K562 (cell line): ENCODE data around the gene ORC1. TPM values are rescaled to one million over a fixed set of nuclear protein-coding genes. Genes with fewer than 3 reads are reported as not detected.

Source experiments
- BACH1 ChIP-seq: fragments of 200-800 bp; sonication (Bioruptor generic); IDR thresholded peaks from 2 replicates; pipeline ENCODE4 v1.6.1; 2016; ENCODE audit warnings: missing genetic modification characterization, missing compliant biosample characterization
- CUX1 ChIP-seq: fragments of 200-800 bp; sonication (Bioruptor generic); IDR thresholded peaks from 2 replicates; pipeline ENCODE4 v1.6.1; 2016; ENCODE audit warnings: missing genetic modification characterization, missing compliant biosample characterization
- E2F1 ChIP-seq: sonication (generic); formaldehyde crosslinking; IDR thresholded peaks from 2 replicates; pipeline ENCODE4 v1.8.1; 2023; ENCODE audit warnings: mild to moderate bottlenecking, missing genetic modification reagents, moderate library complexity
- ETV6 ChIP-seq, 3 experiments: fragments of 150-350 bp in 1 of 3; sonication (generic) in 1 of 3; formaldehyde crosslinking in 1 of 3; IDR thresholded peaks; 2 replicates each; pipeline versions ENCODE4 v1.6.1 to v1.8.0; 2014 to 2022; ENCODE audit warnings: borderline replicate concordance in 2 of 3, low read depth in 2 of 3, antibody characterized with exemption in 1 of 3, low read length in 1 of 3, mild to moderate bottlenecking in 1 of 3, missing genetic modification reagents in 1 of 3
- FOXK1 ChIP-seq: sonication (generic); formaldehyde crosslinking; IDR thresholded peaks from 2 replicates; pipeline ENCODE4 v1.8.0; 2022; ENCODE audit warnings: missing genetic modification reagents, mild to moderate bottlenecking, borderline replicate concordance
- GTF2B ChIP-seq: IDR thresholded peaks from 2 replicates; pipeline ENCODE4 v1.6.1; 2011; ENCODE audit not compliant: insufficient read length; ENCODE audit errors: extremely low read depth
- KLF16 ChIP-seq: IDR thresholded peaks from 2 replicates; pipeline ENCODE4 v1.6.1; 2016; ENCODE audit warnings: antibody characterized with exemption
- PHF8 ChIP-seq: fragments of 200-600 bp; sonication (generic); IDR thresholded peaks from 2 replicates; pipeline ENCODE4 v1.6.1; 2012; ENCODE audit warnings: mixed run types, mild to moderate bottlenecking, inconsistent platforms, low read length, moderate library complexity, borderline replicate concordance
- POLR2A ChIP-seq: fragments of 450-650 bp; conservative IDR thresholded peaks from 2 replicates; pipeline ENCODE4 v1.6.1; 2016
- POLR2AphosphoS2 ChIP-seq: IDR thresholded peaks from 2 replicates; pipeline ENCODE4 v1.6.1; 2012; ENCODE audit warnings: low read length, improper control_type of control experiment
- RBFOX2 ChIP-seq: fragments of 200-400 bp; formaldehyde crosslinking; IDR thresholded peaks from 2 replicates; pipeline ENCODE4 v1.6.1; 2017; ENCODE audit warnings: low read depth, mild to moderate bottlenecking, low read length, moderate library complexity
- SNIP1 ChIP-seq: fragments of 450-650 bp; IDR thresholded peaks from 2 replicates; pipeline ENCODE4 v1.7.1; 2017; ENCODE audit warnings: low read depth, mild to moderate bottlenecking
- ZBED1 ChIP-seq: IDR thresholded peaks from 2 replicates; pipeline ENCODE4 v1.6.1; 2014
- ZFPM2 ChIP-seq: fragments of 250-450 bp; sonication (Bioruptor Pico); IDR thresholded peaks from 2 replicates; pipeline ENCODE4 v1.5.1; 2022; ENCODE audit warnings: mild to moderate bottlenecking
- ZNF175 ChIP-seq: fragments of 200-800 bp; sonication (Bioruptor generic); IDR thresholded peaks from 2 replicates; pipeline ENCODE4 v1.6.1; 2016; ENCODE audit warnings: low read depth, mild to moderate bottlenecking, missing genetic modification characterization, missing compliant biosample characterization
- polyA plus RNA-seq, 8 experiments: library from polyadenylated mRNA; depleted of rRNA in 4 of 8; stranded (reverse) in 5 of 8; unstranded in 3 of 8; fragments of >200 nt; fragmentation: Nextera tagmentation in 2 of 8; fragmentation: Illumina TruSeq in 1 of 8; extraction: Ambion mirVana in 2 of 8; extraction: Trizol in 1 of 8; gene quantifications; 2 replicates each; pipeline versions ENCODE4 v1.2.1 to v1.2.3, GENCODE V29; 2011 to 2014; ENCODE audit warnings: inconsistent platforms in 1 of 8, missing spikeins in 1 of 8
- total RNA-seq, 7 experiments: library from RNA; depleted of rRNA in 6 of 7; stranded (reverse); fragments of >200 nt in 6 of 7; fragmentation: Illumina TruSeq in 2 of 7; extraction: Trizol in 2 of 7; gene quantifications; 2 replicates each; pipeline versions ENCODE4 v1.2.1 to v1.2.3, GENCODE V29; 2011 to 2021; ENCODE audit warnings: low replicate concordance in 1 of 7
- TF ChIP-seq, protein P1 (sequence below): IDR thresholded peaks from 3 replicates; pipeline ENCODE4 v1.6.1; 2011; ENCODE audit warnings: borderline replicate concordance, mild to moderate bottlenecking, moderate library complexity; ENCODE audit not compliant: insufficient read length; ENCODE audit errors: extremely low read depth

The ORC1 gene
- total and polyA plus RNA-seq, 9 of the 15 experiments (the other 6 are each of a cell fraction or from before 2014, with no cell fraction given) = 26.4 to 91.6 (median 69.7) TPM

DNA sequence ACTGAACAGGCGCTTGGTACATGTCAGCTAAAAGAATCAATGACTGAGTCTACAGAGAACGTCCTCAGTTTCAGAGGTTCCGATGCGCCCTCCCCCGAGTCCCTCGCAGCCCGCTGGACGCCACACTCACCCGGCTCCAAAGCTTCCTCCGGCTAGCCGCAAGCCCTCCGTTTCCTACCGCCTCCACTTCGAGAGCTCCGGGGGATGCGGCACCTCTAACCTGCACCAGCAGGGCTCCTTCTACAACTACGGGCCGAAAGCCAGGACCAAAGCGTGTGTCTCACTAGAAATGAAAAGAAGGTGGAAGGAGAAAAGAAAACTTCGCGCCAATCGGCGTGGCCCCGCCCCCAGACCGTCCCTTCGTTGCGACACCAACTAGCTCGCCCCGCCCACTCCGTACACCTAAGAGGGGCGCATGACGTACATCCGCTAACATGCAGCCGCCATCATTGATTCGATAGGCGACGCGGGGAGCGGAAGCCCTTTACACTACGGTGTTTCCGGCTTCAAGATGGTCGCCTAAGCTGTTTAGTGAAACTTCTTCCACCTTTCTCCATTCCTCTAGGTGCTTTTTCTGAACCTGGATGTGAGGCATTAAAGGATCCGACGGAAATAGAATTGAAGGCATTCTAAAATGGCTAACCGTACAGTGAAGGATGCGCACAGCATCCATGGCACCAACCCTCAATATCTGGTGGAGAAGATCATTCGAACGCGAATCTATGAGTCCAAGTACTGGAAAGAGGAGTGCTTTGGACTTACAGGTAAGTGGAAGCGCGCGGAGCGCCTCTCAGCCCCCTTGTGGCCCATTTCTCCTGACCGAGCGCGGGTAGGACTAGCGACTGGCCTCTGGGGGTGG is at the start of gene ORC1, which contains the start of gene PRPF38A (continued):
- TF ChIP-seq CUX1 (CRISPR knock-in tag) = no peak; the same call in 1 of the 2 replicates
- no peak; the same call in 1 of the 2 replicates for TF ChIP-seq ZBED1
- TF ChIP-seq E2F1 (CRISPR knock-in tag) = peak; percentile 85
- TF ChIP-seq GTF2B = peak; percentile 63
- TF ChIP-seq ETV6 (IDR thresholded peaks at IDR 0.05; ENCODE audit: borderline replicate concordance in 1 of 2, low read depth in 2 of 2, low read length in 1 of 2) = 0 out of 4 replicates have a peak, but pooled peaks of 1 of the 2 experiments have one; percentile 41
- no peak for TF ChIP-seq ETV6 (CRISPR knock-in tag; IDR thresholded peaks at IDR 0.05; ENCODE audit: borderline replicate concordance)
- TF ChIP-seq FOXK1 (CRISPR knock-in tag) = peak; percentile 72; the same call in 1 of the 2 replicates
- no peak for TF ChIP-seq KLF16
- peak; percentile 23; the same call in 1 of the 2 replicates for TF ChIP-seq BACH1 (tag)
- TF ChIP-seq POLR2AphosphoS2 = peak; percentile 83; the same call in 1 of the 2 replicates
- peak; percentile 93 for TF ChIP-seq RBFOX2
- peak; percentile 97 for TF ChIP-seq PHF8
- peak; percentile 62; the same call in 1 of the 2 replicates for TF ChIP-seq ZNF175
- peak; percentile 21; the same call in 1 of the 2 replicates for TF ChIP-seq SNIP1
- no peak for TF ChIP-seq ZFPM2 (CRISPR knock-in tag)
- TF ChIP-seq POLR2A = peak; percentile 98
- TF ChIP-seq, protein P1, sequence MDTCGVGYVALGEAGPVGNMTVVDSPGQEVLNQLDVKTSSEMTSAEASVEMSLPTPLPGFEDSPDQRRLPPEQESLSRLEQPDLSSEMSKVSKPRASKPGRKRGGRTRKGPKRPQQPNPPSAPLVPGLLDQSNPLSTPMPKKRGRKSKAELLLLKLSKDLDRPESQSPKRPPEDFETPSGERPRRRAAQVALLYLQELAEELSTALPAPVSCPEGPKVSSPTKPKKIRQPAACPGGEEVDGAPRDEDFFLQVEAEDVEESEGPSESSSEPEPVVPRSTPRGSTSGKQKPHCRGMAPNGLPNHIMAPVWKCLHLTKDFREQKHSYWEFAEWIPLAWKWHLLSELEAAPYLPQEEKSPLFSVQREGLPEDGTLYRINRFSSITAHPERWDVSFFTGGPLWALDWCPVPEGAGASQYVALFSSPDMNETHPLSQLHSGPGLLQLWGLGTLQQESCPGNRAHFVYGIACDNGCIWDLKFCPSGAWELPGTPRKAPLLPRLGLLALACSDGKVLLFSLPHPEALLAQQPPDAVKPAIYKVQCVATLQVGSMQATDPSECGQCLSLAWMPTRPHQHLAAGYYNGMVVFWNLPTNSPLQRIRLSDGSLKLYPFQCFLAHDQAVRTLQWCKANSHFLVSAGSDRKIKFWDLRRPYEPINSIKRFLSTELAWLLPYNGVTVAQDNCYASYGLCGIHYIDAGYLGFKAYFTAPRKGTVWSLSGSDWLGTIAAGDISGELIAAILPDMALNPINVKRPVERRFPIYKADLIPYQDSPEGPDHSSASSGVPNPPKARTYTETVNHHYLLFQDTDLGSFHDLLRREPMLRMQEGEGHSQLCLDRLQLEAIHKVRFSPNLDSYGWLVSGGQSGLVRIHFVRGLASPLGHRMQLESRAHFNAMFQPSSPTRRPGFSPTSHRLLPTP = no peak
